ENCODE results near the gene ZCRB1.

- TF ChIP-seq CTCF (IDR thresholded peaks at IDR 0.05; ENCODE audit: low read length) (no peak), EZH2 (optimal IDR thresholded peaks at IDR 0.05; ENCODE audit: low read depth, low read length) (no peak)
Measured at GRCh38 chr12:42370013-42370412, 44.1 kb upstream of the ZCRB1 start.
